ENCODE data around the gene PCDHAC2. TPM values are rescaled to one million over a fixed set of nuclear protein-coding genes. Genes with fewer than 3 reads are reported as not detected.
A peak's percentile ranks its signal among the peaks of the same experiment; 100 is the strongest.

PCDHAC2 gene
- total RNA-seq, 1 donor from 2014 or later: 10.0 TPM

DNA sequence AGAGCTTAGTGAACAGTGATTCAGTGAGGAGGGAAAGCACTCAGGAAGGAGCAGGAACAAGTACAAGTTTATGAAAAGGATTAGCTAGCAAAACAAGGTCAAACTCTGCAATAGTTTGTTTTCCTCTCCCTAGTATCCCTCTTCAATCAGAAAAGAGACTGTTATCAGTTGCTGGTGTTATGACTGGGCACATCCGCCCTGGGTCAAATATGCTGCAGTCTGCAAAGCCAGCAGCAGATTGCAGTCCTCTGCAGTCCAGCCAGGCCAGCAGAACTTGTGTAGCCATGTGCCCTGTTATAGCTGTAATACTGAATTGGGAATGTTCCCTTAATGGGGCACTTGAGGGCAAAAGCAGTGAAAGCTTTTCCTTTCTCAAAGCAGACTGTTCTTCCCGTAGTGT, 12.0 kb downstream of the PCDHAC2 start:
- no peak overlapping the region for H3K4me3 ChIP-seq
- TF ChIP-seq, protein P1, sequence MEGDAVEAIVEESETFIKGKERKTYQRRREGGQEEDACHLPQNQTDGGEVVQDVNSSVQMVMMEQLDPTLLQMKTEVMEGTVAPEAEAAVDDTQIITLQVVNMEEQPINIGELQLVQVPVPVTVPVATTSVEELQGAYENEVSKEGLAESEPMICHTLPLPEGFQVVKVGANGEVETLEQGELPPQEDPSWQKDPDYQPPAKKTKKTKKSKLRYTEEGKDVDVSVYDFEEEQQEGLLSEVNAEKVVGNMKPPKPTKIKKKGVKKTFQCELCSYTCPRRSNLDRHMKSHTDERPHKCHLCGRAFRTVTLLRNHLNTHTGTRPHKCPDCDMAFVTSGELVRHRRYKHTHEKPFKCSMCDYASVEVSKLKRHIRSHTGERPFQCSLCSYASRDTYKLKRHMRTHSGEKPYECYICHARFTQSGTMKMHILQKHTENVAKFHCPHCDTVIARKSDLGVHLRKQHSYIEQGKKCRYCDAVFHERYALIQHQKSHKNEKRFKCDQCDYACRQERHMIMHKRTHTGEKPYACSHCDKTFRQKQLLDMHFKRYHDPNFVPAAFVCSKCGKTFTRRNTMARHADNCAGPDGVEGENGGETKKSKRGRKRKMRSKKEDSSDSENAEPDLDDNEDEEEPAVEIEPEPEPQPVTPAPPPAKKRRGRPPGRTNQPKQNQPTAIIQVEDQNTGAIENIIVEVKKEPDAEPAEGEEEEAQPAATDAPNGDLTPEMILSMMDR (IDR thresholded peaks at IDR 0.05): no peak
- ATAC-seq (peak; percentile 85), DNase-seq (no peak)
- peaks cover 11% of the 10 kb centered on the region for H3K4me1 ChIP-seq
- no peaks in the 10 kb centered on the region for H3K9me3 ChIP-seq
- intact Hi-C loops (cut with DNase I): no loop called here
- no peak overlapping the region for H3K27ac ChIP-seq
- no peaks in the 10 kb centered on the region for H3K27me3 ChIP-seq
- no peaks in the 10 kb centered on the region for H3K36me3 ChIP-seq

DNA sequence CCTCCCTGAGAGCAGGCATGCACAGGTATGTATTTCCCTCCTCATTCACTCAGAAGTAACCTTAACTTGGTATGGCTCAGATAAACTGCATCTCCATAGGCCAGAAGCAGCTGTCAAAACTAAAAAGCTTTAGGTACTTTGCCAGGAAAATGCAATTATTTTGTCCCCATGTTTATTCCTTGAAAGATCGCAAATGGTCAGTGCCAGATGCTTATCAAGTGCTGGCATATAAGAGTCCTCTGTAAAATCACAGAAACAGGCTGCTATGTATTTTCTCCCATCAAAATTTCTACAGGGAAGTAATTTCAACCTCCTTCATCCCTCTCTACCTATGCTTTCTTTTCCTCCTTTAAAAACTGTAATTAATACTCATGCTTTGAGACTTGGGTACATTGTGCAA, 12.7 kb downstream of the PCDHAC2 start:
- intact Hi-C loops (cut with DNase I): no loop called here
- Histone ChIP-seq H3K4me3 (no peak overlapping the region), H3K27me3 (no peaks in the 10 kb centered on the region), H3K27ac (no peak overlapping the region), H3K4me1 (peaks cover 11% of the 10 kb centered on the region), H3K9me3 (no peaks in the 10 kb centered on the region), H3K36me3 (no peaks in the 10 kb centered on the region)
- TF ChIP-seq, protein P1 (IDR thresholded peaks at IDR 0.05): no peak
- ATAC-seq (no peak), DNase-seq (no peak)

DNA sequence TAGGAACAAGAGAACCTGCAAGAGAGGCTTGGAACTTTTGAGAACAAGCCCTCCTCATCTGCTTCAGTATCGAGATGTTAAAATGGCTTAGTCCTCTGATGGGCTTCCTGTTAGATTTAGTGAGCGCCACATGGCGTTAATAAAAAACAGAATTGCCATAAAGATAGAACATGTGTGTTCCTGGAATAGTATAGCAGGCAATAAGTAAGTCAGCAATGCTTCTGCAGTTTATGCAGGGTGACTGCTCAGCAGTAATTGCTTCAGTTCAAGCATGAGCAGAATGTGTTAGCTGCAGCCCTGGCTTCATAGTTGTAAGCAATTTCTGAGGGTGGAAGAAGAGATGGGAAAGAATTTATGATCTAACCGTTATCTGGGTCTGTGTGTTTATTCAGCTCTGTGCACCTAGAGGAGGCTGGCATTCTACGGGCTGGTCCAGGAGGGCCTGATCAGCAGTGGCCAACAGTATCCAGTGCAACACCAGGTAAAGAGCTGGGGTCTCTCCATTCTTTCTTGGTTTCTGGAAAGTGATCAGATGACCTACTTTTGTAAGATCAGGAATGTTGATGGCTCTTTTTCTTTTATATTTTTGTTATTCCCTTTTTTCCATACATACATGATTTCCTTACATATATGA, 15.9 kb downstream of the PCDHAC2 start:
- peaks cover 11% of the 10 kb centered on the region for H3K4me1 ChIP-seq
- no peak for ATAC-seq
- no peak for DNase-seq
- intact Hi-C loops (cut with DNase I): no loop called here
- H3K27ac ChIP-seq: no peak overlapping the region
- H3K4me3 ChIP-seq: no peak overlapping the region
- no peaks in the 10 kb centered on the region for H3K36me3 ChIP-seq
- no peaks in the 10 kb centered on the region for H3K27me3 ChIP-seq
- no peaks in the 10 kb centered on the region for H3K9me3 ChIP-seq
- TF ChIP-seq, protein P1 (IDR thresholded peaks at IDR 0.05): no peak

DNA sequence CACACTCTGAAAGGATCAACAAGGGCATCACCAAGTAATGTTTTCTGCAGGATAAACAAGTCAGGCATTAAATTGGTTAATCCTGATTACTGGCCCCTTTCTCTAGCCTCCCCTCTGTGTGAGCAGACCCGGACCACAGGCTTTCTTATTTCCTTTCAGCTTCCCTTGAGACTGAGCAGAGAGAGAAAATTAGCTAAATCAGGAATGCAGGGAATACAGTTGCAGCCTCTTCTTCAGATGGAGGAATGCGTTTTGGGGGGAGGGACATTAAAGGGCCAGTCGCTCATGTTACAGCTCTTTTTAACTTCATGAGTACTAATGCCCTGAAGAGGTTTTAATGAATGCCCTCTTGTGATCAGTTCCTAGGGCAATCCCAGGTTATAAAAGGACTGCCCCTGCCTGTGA, 19.8 kb downstream of the PCDHAC2 start:
- Histone ChIP-seq H3K4me1 (peaks cover 5% of the 10 kb centered on the region), H3K36me3 (no peaks in the 10 kb centered on the region), H3K27me3 (no peaks in the 10 kb centered on the region), H3K27ac (no peak overlapping the region), H3K4me3 (no peak overlapping the region), H3K9me3 (no peaks in the 10 kb centered on the region)
- ATAC-seq (no peak), DNase-seq (no peak)
- TF ChIP-seq, protein P1 (IDR thresholded peaks at IDR 0.05): no peak
- intact Hi-C loops (cut with DNase I): no loop called here

DNA sequence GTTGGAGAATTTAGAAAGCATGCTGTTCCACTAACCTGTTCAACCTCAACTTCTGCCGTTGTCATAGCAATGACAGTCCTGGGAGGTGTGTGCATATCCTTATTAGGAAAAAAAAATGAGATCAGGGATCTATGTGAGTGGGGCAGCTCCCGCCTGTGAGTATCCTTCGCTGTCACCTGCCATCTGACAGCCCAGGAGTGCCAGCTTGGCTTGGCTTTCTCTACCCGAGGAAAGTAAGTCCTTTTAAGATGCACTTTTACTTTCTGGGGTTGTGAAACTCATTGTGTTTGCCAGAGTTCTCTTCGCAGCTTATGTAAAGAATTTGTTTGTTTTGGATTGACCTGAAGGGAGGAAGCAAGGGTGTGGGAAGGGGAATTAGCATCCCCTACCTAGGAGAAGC, 21.8 kb downstream of the PCDHAC2 start:
- no peak overlapping the region for H3K27ac ChIP-seq
- no peaks in the 10 kb centered on the region for H3K27me3 ChIP-seq
- intact Hi-C loops (cut with DNase I): no loop called here
- H3K9me3 ChIP-seq: no peaks in the 10 kb centered on the region
- H3K36me3 ChIP-seq: no peaks in the 10 kb centered on the region
- H3K4me1 ChIP-seq: peaks cover 5% of the 10 kb centered on the region
- DNase-seq (peak; percentile 74), ATAC-seq (peak; percentile 86)
- H3K4me3 ChIP-seq: no peak overlapping the region
- TF ChIP-seq, protein P1 (IDR thresholded peaks at IDR 0.05): no peak

DNA sequence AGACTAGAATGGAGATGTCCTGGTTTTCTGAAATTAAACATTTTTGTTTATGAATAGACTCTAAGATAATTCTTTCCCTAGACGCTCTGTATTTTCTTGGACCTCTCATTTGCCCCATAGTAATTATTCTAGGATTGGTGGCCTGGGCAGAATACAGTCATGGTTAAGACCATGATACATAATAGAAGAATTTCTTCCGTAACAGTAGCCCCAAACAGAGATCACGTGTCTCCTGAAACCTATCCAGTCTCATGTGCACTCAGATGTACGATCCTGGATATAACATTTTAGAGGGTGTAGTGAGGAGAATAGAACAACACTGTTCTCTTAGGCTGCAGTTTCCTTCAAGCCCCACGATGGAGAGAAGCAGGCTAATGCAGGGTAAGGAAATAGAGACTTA, 22.3 kb downstream of the PCDHAC2 start:
- Histone ChIP-seq H3K9me3 (no peaks in the 10 kb centered on the region), H3K36me3 (no peaks in the 10 kb centered on the region), H3K4me1 (peaks cover 5% of the 10 kb centered on the region), H3K27ac (no peak overlapping the region), H3K4me3 (no peak overlapping the region), H3K27me3 (no peaks in the 10 kb centered on the region)
- DNase-seq (no peak), ATAC-seq (no peak)
- intact Hi-C loops (cut with DNase I): no loop called here
- TF ChIP-seq, protein P1 (IDR thresholded peaks at IDR 0.05): no peak

Measured in upper lobe of right lung (tissue), 1 donor.